ENCODE measurements around the gene CPA4.
"Not testable (repeated sequence)": the region's sequence is repeated elsewhere in the genome, so short reads cannot be mapped to it uniquely, and the experiment has no call there.

CPA4 gene, protein sequence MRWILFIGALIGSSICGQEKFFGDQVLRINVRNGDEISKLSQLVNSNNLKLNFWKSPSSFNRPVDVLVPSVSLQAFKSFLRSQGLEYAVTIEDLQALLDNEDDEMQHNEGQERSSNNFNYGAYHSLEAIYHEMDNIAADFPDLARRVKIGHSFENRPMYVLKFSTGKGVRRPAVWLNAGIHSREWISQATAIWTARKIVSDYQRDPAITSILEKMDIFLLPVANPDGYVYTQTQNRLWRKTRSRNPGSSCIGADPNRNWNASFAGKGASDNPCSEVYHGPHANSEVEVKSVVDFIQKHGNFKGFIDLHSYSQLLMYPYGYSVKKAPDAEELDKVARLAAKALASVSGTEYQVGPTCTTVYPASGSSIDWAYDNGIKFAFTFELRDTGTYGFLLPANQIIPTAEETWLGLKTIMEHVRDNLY

DNA sequence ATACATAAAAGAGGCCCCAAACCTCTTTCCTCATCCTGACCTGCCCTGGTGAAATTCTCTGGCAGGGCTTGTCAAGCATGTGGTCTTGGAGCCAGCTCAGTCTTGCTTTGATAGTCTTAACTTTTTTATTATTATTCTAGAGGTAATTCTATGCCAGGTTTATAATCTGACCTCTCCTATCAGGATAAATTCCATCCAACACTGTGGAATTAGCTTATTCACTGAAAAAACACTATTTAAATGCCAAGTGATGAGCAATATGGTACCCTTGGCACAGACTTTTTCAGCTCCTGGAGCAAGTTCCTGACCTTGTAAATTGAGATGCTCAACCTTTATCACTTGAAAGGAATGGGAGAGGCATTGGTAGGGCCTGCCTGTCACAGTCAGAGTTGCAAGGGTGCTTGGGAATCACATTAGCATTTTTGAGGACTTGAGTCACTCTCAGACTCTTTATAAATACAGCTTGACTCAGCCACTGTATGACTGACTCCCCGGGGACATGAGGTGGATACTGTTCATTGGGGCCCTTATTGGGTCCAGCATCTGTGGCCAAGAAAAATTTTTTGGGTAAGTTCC is at the start of gene CPA4:
TSS of gene CPA4 (plus strand) at position 480 of the 576 bp plus-strand sequence. CDS start at position 500, 20 bp downstream.
- no peak for DNase-seq

DNA sequence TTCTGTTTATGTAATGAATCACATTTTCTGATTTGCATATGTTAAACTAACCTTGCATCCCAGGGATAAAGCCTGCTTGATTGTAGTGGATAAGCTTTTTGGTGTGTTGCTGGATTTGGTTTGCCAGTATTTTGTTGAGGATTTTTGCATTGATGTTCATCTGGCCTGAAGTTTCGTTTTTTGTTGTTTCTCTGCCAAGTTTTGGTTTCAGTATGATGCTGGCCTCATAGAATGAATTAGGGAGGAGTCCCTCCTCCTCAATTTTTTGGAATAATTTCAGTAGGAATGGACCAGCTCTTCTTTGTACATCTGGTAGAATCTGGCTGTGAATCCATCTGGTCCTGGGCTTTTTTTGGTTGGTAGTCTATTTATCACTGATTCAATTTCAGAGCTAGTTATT is 49.5 kb upstream of the CPA4 start:
- not testable (repeated sequence) for DNase-seq

DNA sequence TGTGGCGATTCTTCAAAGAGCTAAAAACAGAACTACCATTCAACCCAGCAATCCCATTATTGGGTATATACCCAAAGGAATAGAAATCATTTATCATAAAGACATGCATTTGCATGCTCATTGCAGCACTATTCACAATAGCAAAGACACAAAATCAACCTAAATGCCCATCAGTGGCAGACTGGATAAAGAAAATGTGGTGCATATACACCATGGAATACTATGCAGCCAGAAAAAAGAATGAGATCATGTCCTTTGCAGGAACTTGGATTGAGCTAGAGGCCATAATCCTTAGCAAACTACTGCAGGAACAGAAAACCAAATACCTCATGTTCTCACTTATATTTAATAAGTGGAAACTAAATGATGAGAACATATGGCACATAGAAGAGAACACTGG is 46.5 kb upstream of the CPA4 start:
- not testable (repeated sequence) for DNase-seq

DNA sequence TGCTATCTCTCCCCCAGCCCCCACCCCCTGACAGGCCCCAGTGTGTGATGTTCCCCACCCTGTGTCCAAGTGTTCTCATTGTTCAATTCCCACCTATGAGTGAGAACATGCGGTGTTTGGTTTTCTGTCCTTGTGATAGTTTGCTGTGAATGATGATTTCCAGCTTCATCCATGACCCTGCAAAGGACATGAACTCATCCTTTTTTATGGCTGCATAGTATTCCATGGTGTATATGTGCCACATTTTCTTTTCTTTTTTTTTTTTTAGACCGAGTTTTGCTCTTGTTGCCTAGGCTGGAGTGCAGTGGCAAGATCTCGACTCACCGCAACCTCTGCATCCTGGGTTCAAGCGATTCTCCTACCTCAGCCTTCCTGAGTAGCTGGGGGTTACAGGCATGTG is 44.1 kb upstream of the CPA4 start:
- not testable (repeated sequence) for DNase-seq

DNA sequence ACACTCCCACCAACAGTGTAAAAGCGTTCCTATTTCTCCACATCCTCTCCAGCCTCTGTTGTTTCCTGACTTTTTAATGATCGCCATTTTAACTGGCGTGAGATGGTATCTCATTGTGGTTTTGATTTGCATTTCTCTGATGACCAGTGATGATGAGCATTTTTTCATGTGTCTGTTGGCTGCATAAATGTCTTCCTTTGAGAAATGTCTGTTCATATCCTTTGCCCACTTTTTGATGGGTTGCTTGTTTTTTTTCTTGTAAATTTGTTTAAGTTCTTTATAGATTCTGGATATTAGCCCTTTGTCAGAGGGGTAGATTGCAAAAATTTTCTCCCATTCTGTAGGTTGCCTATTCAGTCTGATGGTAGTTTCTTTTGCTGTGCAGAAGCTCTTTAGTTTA is 43.3 kb upstream of the CPA4 start:
- DNase-seq = not testable (repeated sequence)

DNA sequence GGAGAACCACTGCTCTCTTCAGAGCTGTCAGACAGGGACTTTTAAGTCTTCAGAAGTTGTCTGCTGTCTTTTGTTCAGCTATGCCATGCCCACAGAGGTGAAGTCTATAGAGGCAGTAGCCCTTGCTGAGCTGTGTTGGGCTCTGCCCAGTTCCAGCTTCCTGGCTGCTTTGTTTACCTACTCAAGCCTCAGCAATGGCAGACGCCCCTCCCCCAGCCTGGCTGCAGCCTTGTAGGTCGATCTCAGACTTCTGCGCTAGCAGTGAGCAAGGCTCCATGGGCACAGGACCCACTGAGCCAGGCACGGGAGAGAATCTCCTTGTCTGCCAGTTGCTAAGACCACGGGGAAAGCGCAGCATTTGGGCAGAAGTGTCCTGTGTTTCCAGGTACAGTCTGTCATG is 38.4 kb upstream of the CPA4 start:
- no peak for DNase-seq

DNA sequence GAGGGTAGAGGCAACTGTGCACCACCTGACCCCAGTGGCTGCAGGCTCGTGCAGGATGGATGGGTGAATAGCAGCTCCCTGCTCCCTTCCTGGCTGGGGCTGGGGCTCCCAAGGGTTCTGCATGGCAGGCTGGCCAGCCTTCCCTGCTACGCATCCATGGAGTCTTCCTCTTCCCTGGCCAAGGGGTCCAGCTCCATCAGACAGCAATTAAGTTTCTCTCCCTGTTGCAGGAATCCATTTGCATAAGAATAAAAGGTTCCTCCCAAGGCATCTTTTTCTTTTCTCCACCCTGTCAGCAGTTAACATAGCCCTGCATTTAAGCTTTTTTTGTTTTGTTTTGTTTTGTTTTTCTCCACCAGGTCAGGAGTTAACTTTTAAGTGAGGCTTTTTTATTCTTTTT is 36.3 kb upstream of the CPA4 start:
- DNase-seq = no peak

DNA sequence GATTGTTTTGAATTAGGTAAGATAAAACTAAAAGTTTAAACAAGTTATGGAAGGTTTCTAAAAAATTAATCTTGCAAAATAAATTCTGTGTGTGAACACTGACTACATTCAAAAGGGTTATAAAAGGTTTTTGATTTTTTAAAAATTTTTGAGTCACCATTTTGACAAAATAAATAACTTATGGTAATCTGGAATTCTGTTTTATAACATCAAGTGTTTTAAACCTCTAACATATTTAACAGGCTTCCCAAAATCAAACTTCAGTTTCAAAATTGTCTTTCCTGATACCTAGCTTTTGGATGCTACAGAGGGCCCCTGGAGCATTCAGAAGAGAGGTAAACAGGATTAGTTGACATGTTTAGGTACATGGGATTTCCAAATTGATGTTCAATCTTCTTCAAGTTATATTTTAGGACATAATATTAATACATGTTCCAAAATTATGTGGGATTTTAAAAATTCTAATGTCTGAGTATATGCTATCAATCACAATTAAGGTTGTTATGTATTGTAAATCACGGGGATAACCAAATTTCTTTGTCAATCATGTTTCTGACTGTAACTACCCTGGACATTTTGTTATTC is 34.4 kb upstream of the CPA4 start:
- DNase-seq = no peak

DNA sequence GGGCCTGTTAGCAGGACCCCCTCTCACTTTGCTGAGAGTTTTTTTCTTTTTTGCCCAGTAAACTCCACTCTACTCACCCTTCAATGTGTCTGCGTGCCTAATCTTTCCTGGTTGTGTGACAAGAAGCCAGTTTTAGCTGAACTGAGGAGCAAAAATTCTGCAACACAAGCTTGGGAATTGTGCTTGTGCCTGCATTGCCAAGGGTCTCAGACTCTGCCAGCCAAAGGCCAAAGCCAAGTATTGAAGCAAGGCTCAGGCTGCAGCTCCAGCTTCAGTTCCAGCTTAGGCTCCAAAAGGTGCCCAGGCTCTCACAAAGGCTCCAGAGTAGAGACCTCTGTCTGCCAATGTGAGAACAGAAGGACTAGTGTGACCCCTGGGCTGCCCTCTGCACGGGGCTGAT is 30.5 kb upstream of the CPA4 start:
- no peak for DNase-seq

DNA sequence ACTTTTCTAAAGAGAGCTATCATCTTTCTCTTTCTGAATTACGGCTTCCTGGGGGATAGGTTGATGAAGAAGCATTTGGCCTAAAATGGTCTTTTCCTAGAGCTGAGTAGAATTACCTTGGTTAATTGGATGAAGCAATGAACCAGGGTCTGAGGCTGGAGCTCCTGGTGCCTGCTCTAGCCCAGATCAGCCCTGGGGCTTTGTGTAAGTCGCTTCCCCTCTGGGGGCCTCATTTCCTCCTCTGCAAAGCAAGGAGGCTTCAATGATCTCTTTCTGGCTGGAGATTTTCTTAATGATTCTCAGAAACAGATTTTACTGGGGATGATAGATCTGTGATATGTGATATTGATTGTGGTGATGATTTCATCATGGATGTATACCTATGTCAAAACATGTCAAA is 29.8 kb upstream of the CPA4 start:
- DNase-seq = no peak

DNA sequence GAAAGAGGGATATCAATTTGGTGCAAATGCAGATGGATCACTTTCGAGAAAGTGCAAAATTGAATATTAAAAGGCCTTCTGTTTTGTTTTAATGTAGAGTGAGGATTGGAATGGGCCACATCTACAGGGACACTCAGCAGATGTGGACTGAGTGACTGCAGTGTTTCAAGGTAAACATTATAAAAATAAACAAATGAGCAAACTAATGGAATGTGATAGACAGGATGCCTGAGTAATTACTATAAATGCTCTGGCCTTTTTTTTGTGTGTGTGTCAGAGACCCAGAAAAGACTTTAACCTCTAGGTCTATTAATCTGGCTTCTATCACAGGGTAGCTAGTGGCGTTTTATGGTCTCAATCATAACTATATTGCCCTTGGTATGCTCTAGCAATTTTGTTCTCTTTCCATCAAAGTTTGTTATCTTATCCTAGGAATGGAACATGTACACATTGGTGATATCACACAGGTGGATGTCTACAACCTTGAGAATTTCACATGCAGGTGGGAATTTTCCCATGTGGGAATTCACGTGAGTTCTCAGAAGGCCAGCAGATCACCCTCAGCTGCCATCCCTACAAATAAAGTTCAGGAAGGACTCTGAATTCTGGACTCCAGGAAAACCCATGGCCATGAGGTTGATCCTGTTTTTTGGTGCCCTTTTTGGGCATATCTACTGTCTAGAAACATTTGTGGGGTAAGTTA is 26.6 kb upstream of the CPA4 start, which contains the start of gene CPA2:
TSS of gene CPA2 (plus strand) at position 606 of the 703 bp plus-strand sequence. CDS start at position 625, 19 bp downstream.
- DNase-seq = no peak

DNA sequence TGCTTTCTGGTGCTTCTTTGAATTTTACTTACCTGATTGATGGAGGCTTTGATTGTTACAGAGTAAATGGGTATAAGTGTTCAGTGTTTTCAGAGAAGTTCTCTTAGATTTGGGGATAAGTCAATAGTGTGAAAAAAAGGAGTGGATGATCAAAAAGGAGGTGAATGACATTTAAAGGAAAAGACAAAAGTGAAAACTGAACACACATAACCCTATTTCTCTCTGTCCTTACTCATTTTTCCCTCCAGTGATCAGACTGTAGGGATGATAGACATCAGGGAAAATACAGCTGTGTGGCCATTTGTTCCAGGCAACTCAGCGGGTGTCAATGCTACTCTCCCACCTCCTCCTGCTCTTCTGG is 26.0 kb upstream of the CPA4 start:
- DNase-seq = no peak

DNA sequence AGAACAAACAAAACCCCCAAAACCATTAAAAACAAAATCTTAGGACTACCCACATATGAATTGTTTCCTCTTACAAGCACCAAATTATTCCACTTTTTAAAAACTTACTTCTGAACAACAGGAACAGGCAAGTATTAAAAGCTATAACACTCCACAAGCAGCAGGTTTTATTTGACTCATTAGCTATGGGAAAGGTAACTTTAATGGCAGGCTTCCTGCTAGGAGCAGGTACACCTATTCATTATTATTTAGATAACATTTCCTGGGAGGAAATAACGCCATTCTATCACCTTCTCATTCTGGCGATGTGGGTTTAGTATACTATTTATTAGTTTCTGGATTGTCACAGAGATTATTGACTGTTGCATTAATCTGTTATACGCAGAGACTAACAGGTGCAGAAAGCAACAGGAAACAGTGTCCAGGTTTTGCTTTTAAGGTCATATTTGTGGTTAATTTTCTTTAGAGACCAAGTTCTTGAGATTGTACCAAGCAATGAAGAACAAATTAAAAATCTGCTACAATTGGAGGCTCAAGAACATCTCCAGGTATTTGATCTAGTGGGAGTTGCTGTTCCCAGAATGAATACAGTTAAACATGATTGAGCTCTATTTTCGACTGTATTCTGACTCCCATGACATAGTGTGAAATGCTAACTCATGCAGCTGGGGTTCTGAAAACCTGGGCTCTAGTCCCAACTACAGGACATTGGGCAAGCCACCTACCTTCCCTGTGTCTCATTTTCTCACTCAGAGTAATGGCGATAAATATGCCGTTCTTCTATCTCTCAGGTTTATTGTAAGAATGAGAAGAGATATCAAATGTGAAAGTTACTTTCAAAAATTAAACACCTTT is 24.3 kb upstream of the CPA4 start:
- DNase-seq = no peak

DNA sequence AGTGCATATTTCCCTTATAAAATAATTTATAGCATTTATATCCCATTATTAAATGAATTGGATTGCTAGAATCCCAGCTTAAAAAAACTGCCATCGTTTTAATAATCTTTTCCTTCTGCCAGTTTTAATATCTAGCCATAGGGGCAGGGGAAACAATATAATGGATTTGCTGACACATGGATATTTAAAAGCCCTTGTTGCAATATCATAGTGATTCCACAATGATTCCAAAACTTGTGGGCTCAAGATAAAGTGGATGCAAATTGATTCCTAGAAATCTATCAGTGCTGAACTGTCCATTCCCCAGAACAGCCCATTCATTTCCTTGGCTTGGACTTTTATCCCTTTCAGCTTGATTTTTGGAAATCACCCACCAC is 23.7 kb upstream of the CPA4 start:
- DNase-seq = no peak

DNA sequence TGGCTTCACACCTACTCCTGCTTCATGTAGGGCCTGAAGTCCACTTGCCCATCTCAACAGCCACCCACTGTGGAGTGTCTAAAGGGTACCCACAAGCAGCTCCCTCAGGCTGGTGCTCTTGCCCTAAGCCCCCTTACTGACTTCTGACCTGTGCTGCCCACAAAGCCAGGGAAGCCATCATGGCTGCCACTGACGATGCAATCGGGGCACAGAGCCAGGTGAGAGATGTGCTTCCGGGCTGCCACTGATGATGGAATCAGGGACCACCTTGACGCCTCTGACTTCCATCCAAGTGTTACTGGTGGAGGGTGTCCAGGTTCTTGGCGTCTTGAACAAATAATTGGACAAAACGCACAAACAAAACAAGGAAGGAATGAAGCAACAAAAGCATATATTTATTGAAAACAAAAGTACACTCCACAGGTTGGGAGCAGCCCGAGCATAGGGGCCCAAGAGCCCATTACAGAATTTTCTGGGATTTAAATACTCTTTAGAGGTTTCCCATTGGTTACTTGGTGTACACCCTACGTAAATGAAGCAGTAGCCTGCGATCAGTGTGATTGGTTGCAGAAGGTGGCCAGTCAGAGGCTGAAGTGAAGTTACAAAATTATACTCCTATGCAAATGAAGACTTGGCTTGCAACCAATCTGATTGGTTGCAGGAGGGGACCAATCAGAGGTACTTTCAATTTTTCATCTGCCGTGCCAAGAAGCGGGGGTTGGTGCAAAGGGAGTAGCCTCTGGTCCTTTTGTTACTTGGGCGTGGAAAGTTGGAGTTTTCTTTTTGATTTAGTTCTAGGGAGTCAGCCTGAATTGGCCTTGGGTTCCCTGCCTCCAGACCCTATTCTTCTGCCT is 21.8 kb upstream of the CPA4 start:
- no peak for DNase-seq

DNA sequence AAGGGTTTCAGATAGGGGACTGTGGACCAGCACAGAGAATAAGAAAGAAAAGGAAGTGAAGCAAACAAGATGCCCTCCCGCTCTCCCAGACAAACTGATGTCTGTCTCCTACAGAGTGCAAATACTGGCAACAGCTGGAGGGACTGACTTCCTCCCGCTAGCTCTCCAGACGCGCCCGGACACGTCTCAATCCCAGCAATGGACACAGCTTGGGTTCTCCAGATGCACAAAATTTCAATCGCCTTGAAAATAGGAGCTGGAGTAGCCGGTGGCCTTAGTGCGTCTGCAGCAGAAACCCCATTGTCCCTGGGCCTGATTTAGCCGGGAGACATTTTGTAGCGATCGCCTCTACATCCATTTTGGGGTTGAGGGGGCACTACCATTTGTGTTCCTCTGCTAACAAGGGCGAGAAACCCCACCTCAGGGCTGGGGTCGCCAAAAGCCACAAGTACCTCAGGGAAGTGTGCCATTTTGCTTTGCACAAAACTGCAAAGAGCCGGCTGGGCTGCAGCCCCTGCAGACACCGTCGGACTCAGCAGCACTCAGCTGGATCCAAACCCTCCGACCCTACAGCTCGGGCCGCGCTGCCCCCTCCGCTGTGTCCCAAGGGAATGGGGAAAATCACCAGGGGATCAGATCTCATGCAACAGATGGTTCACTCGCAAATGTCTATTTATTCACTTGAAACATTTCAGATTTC is 20.4 kb upstream of the CPA4 start:
- no peak for DNase-seq

DNA sequence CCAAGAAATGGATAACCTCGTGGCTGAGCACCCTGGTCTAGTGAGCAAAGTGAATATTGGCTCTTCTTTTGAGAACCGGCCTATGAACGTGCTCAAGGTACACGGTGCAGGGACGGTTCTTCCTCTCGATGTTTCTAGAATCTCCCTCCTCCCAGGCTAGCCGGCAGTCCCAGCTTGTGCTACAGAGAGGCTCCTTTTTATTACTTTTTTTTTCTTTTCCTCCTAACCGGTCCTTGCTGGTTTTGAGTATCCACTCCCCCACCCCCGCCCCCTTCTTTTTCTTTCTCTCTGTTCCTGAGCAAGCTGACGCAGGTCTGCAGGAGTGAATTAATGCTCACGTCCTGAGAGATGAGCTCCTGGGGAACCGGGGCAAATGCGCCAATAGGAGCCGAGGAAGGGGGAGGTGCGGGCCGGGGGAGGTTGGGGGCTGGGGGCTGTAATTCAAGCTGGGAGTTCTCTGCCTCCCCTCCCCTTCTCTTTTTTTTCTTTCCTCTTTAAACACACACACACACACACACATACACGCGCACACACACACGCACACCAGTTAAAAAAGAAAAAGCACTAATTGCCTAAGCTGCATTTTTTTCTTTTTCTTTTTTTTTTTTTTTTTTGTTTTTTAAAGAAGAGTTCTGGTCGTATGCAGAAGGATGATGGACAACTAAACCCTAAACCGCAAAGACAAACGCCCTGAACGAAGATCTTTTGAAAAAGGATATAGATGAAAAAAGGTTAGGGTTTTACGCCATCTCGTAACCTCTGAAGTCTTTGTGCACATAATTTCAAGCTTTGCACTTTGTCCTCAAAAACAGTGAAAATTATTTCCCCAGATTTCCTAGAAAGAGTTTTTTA is 19.7 kb upstream of the CPA4 start:
- DNase-seq = no peak

DNA sequence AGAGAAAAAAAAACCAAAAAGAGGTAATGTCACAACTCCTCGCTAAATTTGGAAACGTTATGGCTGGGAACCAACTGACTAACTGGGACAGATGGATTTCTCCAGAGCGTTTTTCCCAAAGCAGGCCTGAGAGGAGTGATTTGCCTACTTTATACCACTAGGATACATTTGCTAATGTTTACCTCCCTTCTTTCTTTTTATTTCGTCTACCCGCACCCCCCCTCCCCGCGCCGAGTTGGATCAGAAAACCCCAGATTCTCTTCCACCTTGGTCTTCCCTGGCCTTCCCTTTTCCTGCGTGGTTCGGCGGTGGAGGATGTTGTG is 19.1 kb upstream of the CPA4 start:
- no peak for DNase-seq

DNA sequence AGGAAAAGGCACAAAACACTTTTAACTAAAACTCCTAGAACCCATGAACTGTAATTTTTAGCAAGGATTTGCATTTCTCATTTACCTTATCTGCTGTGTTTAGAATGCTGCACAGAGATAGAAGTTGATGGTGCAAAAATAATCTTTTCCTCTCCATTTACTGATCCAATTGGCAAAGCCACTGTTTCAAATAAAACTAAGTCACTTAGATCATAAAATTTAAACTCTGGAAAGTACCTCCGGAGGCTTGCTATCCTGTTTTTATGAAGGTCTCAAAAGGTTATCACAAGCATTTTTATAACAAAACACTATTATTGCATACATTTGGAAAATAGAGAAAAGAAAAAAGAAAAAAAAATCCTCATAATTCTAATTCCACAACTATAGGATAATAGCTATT is 18.7 kb upstream of the CPA4 start:
- DNase-seq = no peak

DNA sequence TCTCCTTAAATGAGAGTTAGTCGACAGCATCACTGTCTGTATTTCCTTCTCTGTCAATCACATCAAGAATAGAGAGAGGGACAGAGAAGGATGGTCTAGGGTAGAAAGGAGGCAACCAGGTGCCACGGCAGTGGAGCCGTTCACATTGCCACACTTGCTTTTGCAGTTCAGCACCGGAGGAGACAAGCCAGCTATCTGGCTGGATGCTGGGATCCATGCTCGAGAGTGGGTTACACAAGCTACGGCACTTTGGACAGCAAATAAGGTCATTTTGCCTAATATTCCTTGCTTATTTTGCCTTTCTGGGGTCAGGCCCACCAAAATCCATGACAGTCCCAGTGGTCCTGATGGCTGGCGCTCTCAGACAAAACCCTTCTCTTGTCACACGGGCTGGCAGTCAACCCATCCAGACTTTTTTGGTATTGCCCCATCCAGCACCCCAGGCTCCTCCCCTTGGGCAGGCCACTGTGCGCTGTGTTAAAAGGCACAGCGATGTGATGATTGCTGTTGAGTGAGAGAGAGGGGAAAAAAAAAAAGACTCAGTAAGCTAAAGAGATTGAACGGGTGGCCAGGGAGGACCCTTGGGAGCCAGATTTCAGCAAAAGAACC is 17.9 kb upstream of the CPA4 start:
- DNase-seq = no peak

All from stimulated activated naive CD4-positive, alpha-beta T cell treated with Interleukin-2 at 50 U/mL for 16 hours (primary cell).